Neural cell (in vitro differentiated cells): ENCODE results near the gene MAPK14. TPM values are rescaled to one million over a fixed set of nuclear protein-coding genes. Genes with fewer than 3 reads are reported as not detected.

Experiments
- H2AFZ ChIP-seq: fragments of 200-600, 300-800 bp; sonication (generic), shearing (Covaris generic); 2 replicates; pipeline ENCODE4 v1.6.0; 2014; ENCODE audit warnings: low read depth, mild to moderate bottlenecking, antibody characterized with exemption, low read length, moderate library complexity
- H3F3A ChIP-seq: fragments of 200-600 bp; shearing (Covaris generic); 2 replicates; pipeline ENCODE4 v1.6.1; 2016; ENCODE audit warnings: mild to moderate bottlenecking, moderate library complexity, mixed read lengths, antibody characterized with exemption, low read length; ENCODE audit not compliant: insufficient read depth, poor library complexity, severe bottlenecking
- H3K27ac ChIP-seq: fragments of 200-600, 300-800 bp; sonication (generic), shearing (Covaris generic); 2 replicates; pipeline ENCODE4 v1.5.1; 2014; ENCODE audit warnings: mild to moderate bottlenecking, low read length, moderate library complexity
- H3K27me3 ChIP-seq: fragments of 300-800, 200-600 bp; sonication (generic), shearing (Covaris generic); 2 replicates; pipeline ENCODE4 v1.6.0; 2014; ENCODE audit warnings: mild to moderate bottlenecking, low read depth, low read length, moderate library complexity; ENCODE audit not compliant: insufficient read depth
- H3K36me3 ChIP-seq: fragments of 300-800, 200-600 bp; sonication (generic), shearing (Covaris generic); 2 replicates; pipeline ENCODE4 v1.5.1; 2014; ENCODE audit warnings: mild to moderate bottlenecking, antibody characterized with exemption, low read length, moderate library complexity; ENCODE audit not compliant: insufficient read depth
- H3K4me2 ChIP-seq: fragments of 300-800, 200-600 bp; sonication (generic), shearing (Covaris generic); 2 replicates; pipeline ENCODE4 v1.6.0; 2014; ENCODE audit warnings: mild to moderate bottlenecking, low read length
- H3K4me3 ChIP-seq: fragments of 300-800, 200-600 bp; sonication (generic), shearing (Covaris generic); 2 replicates; pipeline ENCODE4 v1.5.1; 2014; ENCODE audit warnings: mild to moderate bottlenecking, low read length, moderate library complexity
- H3K79me2 ChIP-seq: fragments of 200-600 bp; shearing (Covaris generic); replicated peaks from 2 replicates; pipeline ENCODE4 v1.6.0; 2014; ENCODE audit warnings: mild to moderate bottlenecking, low read length, moderate library complexity; ENCODE audit not compliant: insufficient read depth
- H3K9ac ChIP-seq: fragments of 300-800, 200-600 bp; sonication (generic), shearing (Covaris generic); 2 replicates; pipeline ENCODE4 v1.6.1; 2016; ENCODE audit warnings: mild to moderate bottlenecking, low read length, mixed read lengths
- H3K9me2 ChIP-seq: fragments of 200-600 bp; shearing (Covaris generic); 2 replicates; pipeline ENCODE4 v1.6.1; 2016; ENCODE audit warnings: mild to moderate bottlenecking, low read length, mixed read lengths; ENCODE audit not compliant: insufficient read depth
- H3K9me3 ChIP-seq: fragments of 200-600, 300-800 bp; sonication (generic), shearing (Covaris generic); 2 replicates; pipeline ENCODE4 v1.6.1; 2016; ENCODE audit warnings: mild to moderate bottlenecking, mixed run types, low read length, moderate library complexity, mixed read lengths
- H4K20me1 ChIP-seq: fragments of 200-600 bp; shearing (Covaris generic); 2 replicates; pipeline ENCODE4 v1.6.1; 2016; ENCODE audit warnings: mild to moderate bottlenecking, mixed run types; ENCODE audit not compliant: insufficient read depth
- CTCF ChIP-seq: fragments of 450-650 bp; IDR thresholded peaks from 2 replicates; pipeline ENCODE4 v1.5.1; 2014; ENCODE audit warnings: antibody characterized with exemption, mild to moderate bottlenecking, moderate library complexity; ENCODE audit not compliant: poor library complexity, severe bottlenecking
- EP300 ChIP-seq: fragments of 450-650 bp; conservative IDR thresholded peaks from 2 replicates; pipeline ENCODE4 v1.6.1; 2014; ENCODE audit warnings: antibody characterized with exemption, mild to moderate bottlenecking, moderate library complexity; ENCODE audit not compliant: poor library complexity, severe bottlenecking
- EZH2 ChIP-seq: fragments of 200-600, 300-800 bp; shearing (Covaris generic), sonication (generic); IDR thresholded peaks from 2 replicates; pipeline ENCODE4 v1.6.1; 2014; ENCODE audit warnings: antibody characterized with exemption, low read length, borderline replicate concordance, mild to moderate bottlenecking; ENCODE audit not compliant: insufficient read depth, poor library complexity, severe bottlenecking
- MXI1 ChIP-seq: fragments of 450-650 bp; conservative IDR thresholded peaks from 2 replicates; pipeline ENCODE4 v1.6.1; 2014; ENCODE audit warnings: antibody characterized with exemption, mild to moderate bottlenecking; ENCODE audit not compliant: poor library complexity, severe bottlenecking
- POLR2AphosphoS5 ChIP-seq: IDR thresholded peaks from 2 replicates; pipeline ENCODE4 v1.6.1; 2012
- RAD21 ChIP-seq: fragments of 450-650 bp; conservative IDR thresholded peaks from 2 replicates; pipeline ENCODE4 v1.6.1; 2014; ENCODE audit warnings: antibody characterized with exemption, mild to moderate bottlenecking, moderate library complexity
- SMC3 ChIP-seq: fragments of 450-650 bp; conservative IDR thresholded peaks from 2 replicates; pipeline ENCODE4 v1.6.1; 2014; ENCODE audit warnings: antibody characterized with exemption, mild to moderate bottlenecking, moderate library complexity; ENCODE audit not compliant: poor library complexity
- TAF1 ChIP-seq: IDR thresholded peaks from 2 replicates; pipeline ENCODE4 v1.6.1; 2012; ENCODE audit warnings: low read depth
- polyA plus RNA-seq: library from polyadenylated mRNA; depleted of rRNA; stranded (reverse); fragments of >200 nt; gene quantifications from 2 replicates; pipeline ENCODE4 v1.2.3, GENCODE V29; 2014
- TF ChIP-seq, protein P1 (sequence below): IDR thresholded peaks from 2 replicates; pipeline ENCODE4 v1.6.1; 2012; ENCODE audit warnings: borderline replicate concordance

MAPK14 gene
- polyA plus RNA-seq, 1 donor from 2014 or later = 26.6 TPM

DNA sequence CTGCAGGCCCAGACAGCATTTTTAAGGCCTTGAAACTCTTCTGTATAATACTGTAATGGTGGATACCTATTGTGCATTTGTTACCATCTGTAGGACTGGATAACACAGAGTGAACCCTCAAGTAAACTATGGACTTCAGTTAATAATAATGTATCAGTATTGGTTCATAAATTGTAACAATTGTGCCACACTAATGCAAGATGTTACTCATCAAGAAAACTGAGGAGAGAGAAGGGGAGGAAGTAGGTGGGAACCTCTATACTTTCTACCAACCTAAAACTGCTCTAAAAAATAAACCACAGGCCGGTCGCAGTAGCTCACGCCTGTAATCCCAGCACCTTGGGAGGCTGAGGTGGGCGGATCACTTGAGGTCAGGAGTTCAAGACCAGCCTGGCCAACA is 113.5 kb downstream of the MAPK14 start:
- H3K9ac ChIP-seq = no peak overlapping the region
- H3K9me3 ChIP-seq = no peaks in the 10 kb centered on the region
- H4K20me1 ChIP-seq = no peaks in the 10 kb centered on the region
- H2AFZ ChIP-seq = no peak overlapping the region
- no peaks in the 10 kb centered on the region for H3K9me2 ChIP-seq
- no peak overlapping the region for H3K4me3 ChIP-seq
- H3F3A ChIP-seq = no peaks in the 10 kb centered on the region
- no peak overlapping the region for H3K27ac ChIP-seq
- no peaks in the 10 kb centered on the region for H3K36me3 ChIP-seq
- H3K79me2 ChIP-seq = no peaks in the 10 kb centered on the region
- no peaks in the 10 kb centered on the region for H3K27me3 ChIP-seq
- H3K4me2 ChIP-seq = no peak overlapping the region
- TF ChIP-seq EZH2 (no peak), POLR2AphosphoS5 (no peak), EP300 (no peak), TAF1 (no peak), SMC3 (no peak), MXI1 (no peak)
- TF ChIP-seq, protein P1, sequence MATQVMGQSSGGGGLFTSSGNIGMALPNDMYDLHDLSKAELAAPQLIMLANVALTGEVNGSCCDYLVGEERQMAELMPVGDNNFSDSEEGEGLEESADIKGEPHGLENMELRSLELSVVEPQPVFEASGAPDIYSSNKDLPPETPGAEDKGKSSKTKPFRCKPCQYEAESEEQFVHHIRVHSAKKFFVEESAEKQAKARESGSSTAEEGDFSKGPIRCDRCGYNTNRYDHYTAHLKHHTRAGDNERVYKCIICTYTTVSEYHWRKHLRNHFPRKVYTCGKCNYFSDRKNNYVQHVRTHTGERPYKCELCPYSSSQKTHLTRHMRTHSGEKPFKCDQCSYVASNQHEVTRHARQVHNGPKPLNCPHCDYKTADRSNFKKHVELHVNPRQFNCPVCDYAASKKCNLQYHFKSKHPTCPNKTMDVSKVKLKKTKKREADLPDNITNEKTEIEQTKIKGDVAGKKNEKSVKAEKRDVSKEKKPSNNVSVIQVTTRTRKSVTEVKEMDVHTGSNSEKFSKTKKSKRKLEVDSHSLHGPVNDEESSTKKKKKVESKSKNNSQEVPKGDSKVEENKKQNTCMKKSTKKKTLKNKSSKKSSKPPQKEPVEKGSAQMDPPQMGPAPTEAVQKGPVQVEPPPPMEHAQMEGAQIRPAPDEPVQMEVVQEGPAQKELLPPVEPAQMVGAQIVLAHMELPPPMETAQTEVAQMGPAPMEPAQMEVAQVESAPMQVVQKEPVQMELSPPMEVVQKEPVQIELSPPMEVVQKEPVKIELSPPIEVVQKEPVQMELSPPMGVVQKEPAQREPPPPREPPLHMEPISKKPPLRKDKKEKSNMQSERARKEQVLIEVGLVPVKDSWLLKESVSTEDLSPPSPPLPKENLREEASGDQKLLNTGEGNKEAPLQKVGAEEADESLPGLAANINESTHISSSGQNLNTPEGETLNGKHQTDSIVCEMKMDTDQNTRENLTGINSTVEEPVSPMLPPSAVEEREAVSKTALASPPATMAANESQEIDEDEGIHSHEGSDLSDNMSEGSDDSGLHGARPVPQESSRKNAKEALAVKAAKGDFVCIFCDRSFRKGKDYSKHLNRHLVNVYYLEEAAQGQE = no peak

GRCh38 chr6:36141961-36142360 is 114.4 kb downstream of the MAPK14 start:
- Histone ChIP-seq H3K27me3 (no peaks in the 10 kb centered on the region), H3K9me2 (no peaks in the 10 kb centered on the region), H2AFZ (no peak overlapping the region), H3K36me3 (no peaks in the 10 kb centered on the region), H3K4me2 (no peak overlapping the region), H3K79me2 (no peaks in the 10 kb centered on the region), H4K20me1 (no peaks in the 10 kb centered on the region), H3K27ac (no peak overlapping the region), H3K9ac (no peak overlapping the region), H3K4me3 (no peak overlapping the region), H3F3A (no peaks in the 10 kb centered on the region), H3K9me3 (no peaks in the 10 kb centered on the region)
- TF ChIP-seq, protein P1 = no peak
- TF ChIP-seq RAD21 (no peak), EZH2 (no peak), POLR2AphosphoS5 (no peak), TAF1 (no peak), MXI1 (no peak), SMC3 (no peak), CTCF (no peak), EP300 (no peak)
